MM.1S (cell line): ENCODE measurements around the gene NFATC3.
"Not testable (repeated sequence)": the region's sequence is repeated elsewhere in the genome, so short reads cannot be mapped to it uniquely, and the experiment has no call there.

ENCODE experiments used
- DNase-seq: peaks from one replicate; pipeline ENCODE4 v3.0.0-alpha.2; 2015
- H2AFZ ChIP-seq: fragments of 300-600 bp; sonication (generic); 2 replicates; pipeline ENCODE4 v1.6.0; 2016; ENCODE audit warnings: antibody characterized with exemption, low read length
- H3F3A ChIP-seq: fragments of 300-600 bp; sonication (generic); 2 replicates; pipeline ENCODE4 v1.6.1; 2016; ENCODE audit warnings: mild to moderate bottlenecking, antibody characterized with exemption, low read length, moderate library complexity, mixed read lengths; ENCODE audit not compliant: insufficient read depth
- H3K27ac ChIP-seq: fragments of 300-600 bp; sonication (generic); 2 replicates; pipeline ENCODE4 v1.5.1; 2016; ENCODE audit warnings: mild to moderate bottlenecking, low read length
- H3K27me3 ChIP-seq: fragments of 300-600 bp; sonication (generic); replicated peaks from 2 replicates; pipeline ENCODE4 v1.6.0; 2016; ENCODE audit warnings: low read length; ENCODE audit not compliant: insufficient read depth
- H3K36me3 ChIP-seq: fragments of 300-600 bp; sonication (generic); replicated peaks from 2 replicates; pipeline ENCODE4 v1.6.1; 2016; ENCODE audit warnings: mild to moderate bottlenecking, low read length, mixed read lengths; ENCODE audit not compliant: insufficient read depth
- H3K4me1 ChIP-seq: fragments of 300-600 bp; sonication (generic); 2 replicates; pipeline ENCODE4 v1.6.1; 2016; ENCODE audit warnings: low read length, mixed read lengths
- H3K4me2 ChIP-seq: fragments of 300-600 bp; sonication (generic); 2 replicates; pipeline ENCODE4 v1.6.0; 2016; ENCODE audit warnings: low read depth, low read length
- H3K4me3 ChIP-seq: fragments of 300-600 bp; sonication (generic); 2 replicates; pipeline ENCODE4 v1.5.1; 2016; ENCODE audit warnings: low read length, mixed read lengths
- H3K79me2 ChIP-seq: fragments of 300-600 bp; sonication (generic); 2 replicates; pipeline ENCODE4 v1.6.1; 2016; ENCODE audit warnings: mixed run types, low read length, mixed read lengths
- H3K9ac ChIP-seq: fragments of 300-600 bp; sonication (generic); 2 replicates; pipeline ENCODE4 v1.6.1; 2016; ENCODE audit warnings: low read length, mixed read lengths
- H3K9me2 ChIP-seq: fragments of 300-600 bp; sonication (generic); replicated peaks from 2 replicates; pipeline ENCODE4 v1.6.1; 2016; ENCODE audit warnings: mild to moderate bottlenecking, low read length, mixed read lengths; ENCODE audit not compliant: insufficient read depth
- H3K9me3 ChIP-seq: fragments of 300-600 bp; sonication (generic); replicated peaks from 2 replicates; pipeline ENCODE4 v1.6.1; 2016; ENCODE audit warnings: mild to moderate bottlenecking, low read length, mixed read lengths; ENCODE audit not compliant: insufficient read depth
- H4K20me1 ChIP-seq: fragments of 300-600 bp; sonication (generic); 2 replicates; pipeline ENCODE4 v1.6.1; 2016; ENCODE audit warnings: mild to moderate bottlenecking, low read length, moderate library complexity, mixed read lengths; ENCODE audit not compliant: insufficient read depth
- CTCF ChIP-seq: fragments of 300-600 bp; sonication (generic); IDR thresholded peaks from 2 replicates; pipeline ENCODE4 v1.5.1; 2016; ENCODE audit warnings: antibody characterized with exemption, low read length, mixed read lengths
- EZH2 ChIP-seq: fragments of 300-600 bp; sonication (generic); optimal IDR thresholded peaks from 2 replicates; pipeline ENCODE3; 2017; ENCODE audit warnings: low read depth, mild to moderate bottlenecking, antibody characterized with exemption, low read length, mixed read lengths
- EZH2phosphoT487 ChIP-seq: fragments of 300-600 bp; sonication (generic); IDR thresholded peaks from 2 replicates; pipeline ENCODE4 v1.6.1; 2018; ENCODE audit warnings: antibody characterized with exemption, low read length

NFATC3 gene

GRCh38 chr16:68090533-68090932, 5.4 kb downstream of the NFATC3 start:
- H4K20me1 ChIP-seq = peaks cover 10% of the 10 kb centered on the region; the same call in 1 of the 2 replicates
- peaks cover 36% of the 10 kb centered on the region for H3K4me1 ChIP-seq

GRCh38 chr16:68091380-68092261, 6.5 kb downstream of the NFATC3 start:
- DNase-seq = no peak
- Histone ChIP-seq H2AFZ (no peak overlapping the region), H3K4me3 (no peak overlapping the region)

More at GRCh38 chr16:68090533-68090932, 5.4 kb downstream of the NFATC3 start:
- Histone ChIP-seq H3K4me3 (no peak overlapping the region; the same call in 1 of the 2 replicates), H3F3A (peaks cover 18% of the 10 kb centered on the region), H3K4me2 (peak overlapping the region; percentile 35; the same call in 1 of the 2 replicates), H3K79me2 (peaks cover 98% of the 10 kb centered on the region), H3K27ac (no peak overlapping the region), H3K36me3 (no peaks in the 10 kb centered on the region), H3K9me3 (no peaks in the 10 kb centered on the region), H2AFZ (no peak overlapping the region), H3K9ac (no peak overlapping the region), H3K9me2 (no peaks in the 10 kb centered on the region), H3K27me3 (no peaks in the 10 kb centered on the region)
- DNase-seq = no peak
- TF ChIP-seq EZH2phosphoT487 (no peak), EZH2 (no peak), CTCF (no peak)

GRCh38 chr16:68092275-68092674, 7.1 kb downstream of the NFATC3 start:
- not testable (repeated sequence) for H2AFZ ChIP-seq, H3K36me3 ChIP-seq, H3K9ac ChIP-seq, DNase-seq, H3K4me3 ChIP-seq, H3K9me3 ChIP-seq, H3K27me3 ChIP-seq, H3K9me2 ChIP-seq, H3F3A ChIP-seq, H3K27ac ChIP-seq, H3K4me2 ChIP-seq
- Histone ChIP-seq H4K20me1 (peaks cover 10% of the 10 kb centered on the region; the same call in 1 of the 2 replicates), H3K79me2 (peaks cover 98% of the 10 kb centered on the region), H3K4me1 (peaks cover 36% of the 10 kb centered on the region)

More at GRCh38 chr16:68091380-68092261, 6.5 kb downstream of the NFATC3 start:
- no peak for TF ChIP-seq EZH2
- no peak for TF ChIP-seq CTCF
- TF ChIP-seq EZH2phosphoT487 = no peak
- peaks cover 7% of the 10 kb centered on the region for H3F3A ChIP-seq
- no peaks in the 10 kb centered on the region for H3K9me2 ChIP-seq
- H3K79me2 ChIP-seq = peaks cover 98% of the 10 kb centered on the region
- no peaks in the 10 kb centered on the region for H3K36me3 ChIP-seq
- H3K27me3 ChIP-seq = no peaks in the 10 kb centered on the region
- peaks cover 10% of the 10 kb centered on the region; the same call in 1 of the 2 replicates for H4K20me1 ChIP-seq
- H3K4me2 ChIP-seq = 0 out of 2 replicates have a peak overlapping the region, but pooled peaks have one; percentile 35
- no peak overlapping the region for H3K9ac ChIP-seq
- H3K27ac ChIP-seq = no peak overlapping the region
- H3K4me1 ChIP-seq = peaks cover 36% of the 10 kb centered on the region
- H3K9me3 ChIP-seq = no peaks in the 10 kb centered on the region
